Glomerular visceral epithelial cell (primary cell): ENCODE results near the gene GLT1D1.

Experiments used
- DNase-seq: peaks from one replicate; pipeline ENCODE4 v3.0.0-alpha.2; 2016; ENCODE audit errors: extremely low spot score

The GLT1D1 gene

DNA sequence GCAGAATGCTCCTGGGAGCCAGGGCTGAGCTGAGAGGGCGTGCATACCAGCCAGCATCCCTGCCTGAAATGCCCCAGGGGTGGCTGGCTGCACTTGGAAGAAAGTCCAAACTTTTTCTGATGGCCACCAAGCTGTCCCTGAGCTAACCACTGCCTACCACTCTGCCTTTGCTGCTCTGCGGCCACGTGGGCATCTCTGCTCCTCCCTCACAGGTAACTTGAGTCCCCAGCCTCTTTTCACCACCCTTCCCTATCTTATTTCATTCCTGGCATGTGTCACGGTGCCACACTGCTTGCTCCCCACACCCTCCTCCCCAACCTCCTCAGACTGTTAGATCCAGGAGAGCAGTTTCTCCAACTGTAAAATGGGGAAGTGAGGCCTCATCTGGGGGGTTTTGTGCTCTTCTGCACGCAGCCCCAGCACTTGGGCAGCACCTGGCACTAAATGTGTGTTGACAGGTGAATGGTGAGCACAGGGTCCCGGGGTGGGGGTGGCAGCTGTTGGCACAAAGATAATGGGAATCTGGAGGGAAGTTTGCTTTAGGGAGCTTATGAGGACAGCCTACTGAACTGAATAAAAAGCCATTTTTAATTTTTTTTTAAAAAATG lies 113.0 kb downstream of the GLT1D1 start:
- no peak for DNase-seq

DNA sequence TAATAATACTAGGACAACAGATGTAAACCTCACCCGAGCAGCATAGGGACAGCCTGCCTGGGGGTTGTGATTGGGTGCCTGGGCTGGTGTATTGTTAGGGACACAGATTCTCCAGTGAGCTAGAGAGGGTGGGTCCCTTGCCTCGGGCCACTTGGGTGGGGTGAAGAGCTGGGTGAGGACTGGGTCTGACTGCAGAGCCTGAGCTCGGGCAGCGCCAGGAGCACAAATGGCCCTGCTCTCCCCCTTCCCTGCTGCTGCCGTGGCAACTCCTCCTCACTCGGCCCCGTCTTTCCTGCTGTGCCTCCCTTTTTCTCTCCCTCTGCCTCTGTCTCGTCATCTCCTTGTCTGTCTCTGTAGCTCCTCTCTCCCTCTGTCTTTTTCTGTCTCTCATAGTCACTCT lies 115.4 kb downstream of the GLT1D1 start:
- no peak for DNase-seq

DNA sequence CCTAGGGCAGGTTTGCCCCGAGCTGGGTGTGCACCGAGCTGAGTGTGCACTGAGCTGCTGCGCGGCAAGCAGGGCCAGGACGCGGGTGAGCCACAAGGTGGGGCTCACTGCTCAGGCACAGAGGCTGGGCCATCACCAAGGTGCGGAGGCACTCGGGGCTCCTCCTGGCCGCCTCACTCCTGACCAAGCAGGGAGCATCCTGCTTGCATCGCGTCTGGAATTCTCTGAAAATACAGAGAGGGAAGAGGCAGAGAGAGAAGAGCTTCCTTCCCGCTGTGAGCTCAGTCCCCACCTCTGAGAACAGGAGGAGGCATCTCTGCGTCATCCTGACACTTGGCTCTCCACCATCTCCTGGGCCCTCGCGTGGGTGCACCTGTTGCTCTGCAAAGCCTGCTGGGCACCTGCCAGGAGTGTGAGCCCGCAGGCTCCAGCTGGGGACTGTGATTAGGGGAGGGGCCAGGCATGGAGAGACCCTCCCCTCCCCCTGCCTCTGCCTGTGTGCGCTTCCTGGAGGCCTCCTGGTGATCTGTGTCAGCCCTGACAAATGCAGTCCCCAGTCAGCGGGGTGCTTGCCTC lies 116.3 kb downstream of the GLT1D1 start:
- no peak for DNase-seq

DNA sequence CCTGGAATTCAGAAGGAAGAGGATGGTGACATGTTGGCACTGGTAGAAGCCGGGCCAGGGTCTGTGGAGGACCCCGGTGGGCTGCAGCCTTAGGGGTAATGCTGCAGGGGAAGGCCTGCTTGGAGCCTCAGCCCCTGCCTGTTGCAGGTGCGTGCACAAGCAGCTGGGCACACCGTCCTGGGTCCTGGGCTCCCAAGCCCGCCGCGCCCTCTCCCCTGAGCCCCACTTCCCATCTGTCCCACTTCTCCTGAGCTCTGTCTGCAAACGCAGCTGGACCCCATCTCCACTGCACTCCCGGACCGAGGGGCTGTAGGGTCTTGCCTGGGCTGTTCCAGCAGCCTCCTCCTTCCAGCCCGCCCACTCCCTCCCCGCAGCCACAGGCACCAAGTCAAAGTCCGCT lies 116.8 kb downstream of the GLT1D1 start:
- DNase-seq: no peak

DNA sequence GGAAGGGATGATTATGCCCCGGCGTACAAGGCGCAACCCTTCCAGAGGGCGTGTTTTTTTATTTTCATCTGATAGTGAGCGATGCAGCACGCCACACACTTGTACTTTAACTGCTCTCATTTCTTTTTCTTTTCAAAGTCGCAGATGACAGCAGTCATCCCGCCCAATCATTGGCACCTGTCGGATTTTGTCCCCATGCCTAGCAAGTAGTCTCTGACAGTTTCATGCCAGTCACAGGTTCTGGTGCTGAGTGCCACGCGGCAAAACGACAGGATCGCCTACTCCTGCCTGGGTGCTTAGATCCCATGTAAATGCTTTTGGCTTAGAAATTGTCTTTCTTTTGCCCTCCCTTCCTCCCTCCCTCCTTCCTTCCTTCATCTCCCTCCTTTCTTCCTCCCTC lies 117.7 kb downstream of the GLT1D1 start:
- no peak for DNase-seq

DNA sequence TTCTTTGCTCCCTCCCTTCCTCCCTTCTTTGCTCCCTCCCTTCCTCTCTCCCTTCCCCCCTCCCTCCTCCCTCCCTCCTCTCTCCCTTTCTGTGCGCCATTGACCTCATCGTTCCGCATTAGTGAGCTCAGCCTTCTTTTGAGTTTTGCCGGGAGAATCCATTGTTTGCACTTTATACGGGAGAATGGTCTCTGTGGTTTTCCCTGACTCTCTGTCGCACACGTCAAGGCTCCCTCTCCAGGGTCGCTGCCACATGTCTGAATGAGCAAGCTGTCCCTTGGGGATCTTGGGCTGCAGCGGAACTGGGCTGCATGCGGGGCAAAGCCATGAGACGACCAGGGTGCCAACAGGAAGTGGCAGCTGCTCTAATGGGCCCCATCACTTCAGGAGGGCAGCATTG lies 118.5 kb downstream of the GLT1D1 start:
- no peak for DNase-seq

DNA sequence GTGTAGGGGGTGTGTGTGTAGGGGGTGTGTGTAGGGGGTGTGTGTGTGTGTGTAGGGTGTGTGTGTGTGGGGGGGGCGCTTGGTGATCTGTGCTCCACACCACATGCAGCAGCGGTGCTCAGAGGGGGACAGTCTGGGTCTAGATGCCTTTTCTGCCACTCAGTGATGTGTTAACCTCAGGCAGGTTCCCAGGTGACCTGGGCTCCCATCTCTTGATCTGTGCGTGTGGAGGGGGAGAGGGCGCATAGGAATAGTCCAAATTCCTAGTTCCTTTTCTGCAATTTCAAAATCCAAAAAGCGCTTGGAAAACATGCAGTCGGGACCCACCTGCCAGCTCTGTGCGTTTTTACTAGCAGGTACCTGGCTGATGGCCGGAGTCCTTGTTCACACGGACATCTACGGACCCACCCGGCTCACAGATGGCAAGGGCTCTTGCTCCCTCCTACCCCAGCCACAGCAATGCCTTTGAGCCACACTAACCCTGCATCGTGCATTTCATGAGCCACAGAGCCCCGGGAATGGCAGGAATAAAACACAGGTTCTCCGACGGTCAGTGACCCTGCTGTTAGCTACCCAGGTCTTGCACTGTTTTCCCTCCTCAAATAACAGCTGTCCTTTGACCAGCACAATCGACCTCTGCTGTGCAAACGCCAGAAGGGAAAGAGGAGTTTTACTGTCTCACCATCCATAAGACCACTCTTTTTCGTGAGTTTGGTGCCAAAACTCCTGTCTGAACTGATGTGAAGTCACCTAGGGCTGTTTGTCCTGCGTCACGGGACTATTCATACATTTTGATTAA lies 120.8 kb downstream of the GLT1D1 start:
- DNase-seq: no peak

DNA sequence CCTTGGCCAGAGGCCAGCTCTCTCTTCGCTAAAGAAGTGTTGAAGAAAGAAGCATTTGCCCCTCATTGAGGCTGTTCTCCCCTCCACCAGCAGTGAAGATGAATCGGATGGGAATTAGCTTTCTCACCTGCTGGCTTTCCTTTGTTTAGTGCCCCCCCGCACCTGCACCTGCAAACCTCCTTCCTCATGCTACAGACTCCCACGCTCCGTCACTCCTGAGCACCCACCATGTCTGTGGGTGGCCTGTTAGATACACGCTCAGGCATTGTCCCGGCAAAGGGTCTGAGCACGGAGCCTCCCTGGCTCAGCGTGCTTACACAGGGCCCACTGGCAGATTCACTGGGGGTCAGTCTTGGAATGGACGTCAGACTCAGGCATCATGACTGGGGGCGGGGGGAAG lies 121.6 kb downstream of the GLT1D1 start:
- no peak for DNase-seq

DNA sequence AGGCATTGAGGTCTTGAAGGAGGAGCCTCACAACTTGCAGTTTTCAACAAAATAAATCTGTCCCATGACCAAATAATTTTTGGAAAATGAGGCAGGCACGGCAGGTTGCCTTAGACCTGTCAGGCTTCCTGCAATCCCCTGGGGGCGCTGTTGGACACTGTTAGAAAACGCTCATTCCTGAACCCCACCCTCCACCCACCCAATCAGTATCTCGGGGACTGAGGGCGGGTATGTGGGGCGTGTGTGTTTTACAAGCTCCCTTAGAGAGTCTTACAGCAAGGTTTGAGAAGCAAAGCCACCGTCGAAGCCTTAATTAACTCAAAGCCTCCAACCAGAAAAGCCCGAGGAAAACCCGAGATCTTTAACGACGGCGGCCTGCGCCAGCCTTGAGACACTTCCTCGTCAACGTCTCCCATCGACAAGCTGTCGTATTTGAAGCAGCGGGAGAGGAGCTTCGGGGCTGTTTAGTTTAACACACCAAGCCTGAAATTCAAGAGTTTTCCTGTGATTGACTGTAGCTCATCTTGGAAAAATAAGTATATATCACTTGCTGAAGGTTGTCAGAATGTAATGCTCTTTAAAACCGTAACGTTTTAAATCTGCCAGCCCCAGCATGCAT lies 123.0 kb downstream of the GLT1D1 start:
- no peak for DNase-seq

DNA sequence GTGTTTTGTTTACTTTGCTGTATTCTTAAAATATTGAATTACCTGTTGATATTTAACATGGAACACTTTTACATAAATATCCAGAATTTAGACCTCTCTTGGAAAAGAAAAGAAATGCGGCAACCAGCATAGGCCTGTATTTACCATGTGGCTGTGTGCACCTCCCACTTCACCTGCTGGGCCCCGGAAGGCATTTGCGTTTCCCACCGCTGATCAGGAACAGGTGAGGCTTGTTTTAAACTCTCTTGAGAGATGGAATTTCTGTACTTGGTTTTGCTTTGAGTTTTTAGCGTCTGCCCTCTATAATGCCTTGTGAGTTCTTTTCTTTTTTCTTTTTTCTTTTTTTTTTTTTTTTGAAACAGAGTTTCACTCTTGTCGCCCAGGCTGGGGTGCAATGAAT lies 124.2 kb downstream of the GLT1D1 start:
- DNase-seq: no peak

DNA sequence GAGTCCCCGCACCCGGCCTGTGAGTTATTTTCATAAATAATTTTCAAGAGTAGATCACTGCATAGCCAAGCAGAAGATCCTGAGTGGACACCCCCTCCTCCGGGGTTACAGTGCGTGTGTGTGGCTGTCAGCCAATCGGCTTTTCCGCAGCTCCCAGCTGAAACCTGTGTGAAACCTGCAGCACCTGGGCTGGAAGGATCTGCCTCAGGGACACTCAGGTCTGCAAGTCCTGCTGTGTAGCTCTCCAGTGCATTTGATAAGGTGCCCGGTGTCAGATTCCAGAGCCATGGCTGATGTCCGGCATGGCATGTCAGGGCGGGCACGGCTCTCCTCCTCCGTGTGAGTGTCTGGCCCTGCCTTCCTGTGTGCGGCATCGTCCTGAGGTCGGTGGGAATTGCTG lies 124.8 kb downstream of the GLT1D1 start:
- no peak for DNase-seq

DNA sequence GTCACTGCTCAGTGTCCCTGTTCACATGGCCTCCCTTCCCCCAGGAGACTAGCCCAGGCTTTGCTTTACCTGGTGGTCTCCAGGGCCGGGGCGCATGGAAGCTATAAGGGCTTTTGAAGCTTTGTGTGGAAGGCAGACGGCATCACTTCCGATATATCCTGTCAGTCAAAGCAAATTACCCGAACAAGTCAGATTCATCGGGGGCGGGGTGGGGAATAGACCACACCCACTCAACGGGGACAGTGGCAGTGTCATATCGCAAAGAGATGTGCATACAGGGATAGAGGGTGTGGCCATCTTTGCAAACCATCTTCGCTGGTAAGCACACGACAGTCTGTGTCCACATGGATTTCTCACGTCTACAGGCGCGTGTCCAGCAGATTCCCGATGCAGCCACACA lies 127.3 kb downstream of the GLT1D1 start:
- no peak for DNase-seq

DNA sequence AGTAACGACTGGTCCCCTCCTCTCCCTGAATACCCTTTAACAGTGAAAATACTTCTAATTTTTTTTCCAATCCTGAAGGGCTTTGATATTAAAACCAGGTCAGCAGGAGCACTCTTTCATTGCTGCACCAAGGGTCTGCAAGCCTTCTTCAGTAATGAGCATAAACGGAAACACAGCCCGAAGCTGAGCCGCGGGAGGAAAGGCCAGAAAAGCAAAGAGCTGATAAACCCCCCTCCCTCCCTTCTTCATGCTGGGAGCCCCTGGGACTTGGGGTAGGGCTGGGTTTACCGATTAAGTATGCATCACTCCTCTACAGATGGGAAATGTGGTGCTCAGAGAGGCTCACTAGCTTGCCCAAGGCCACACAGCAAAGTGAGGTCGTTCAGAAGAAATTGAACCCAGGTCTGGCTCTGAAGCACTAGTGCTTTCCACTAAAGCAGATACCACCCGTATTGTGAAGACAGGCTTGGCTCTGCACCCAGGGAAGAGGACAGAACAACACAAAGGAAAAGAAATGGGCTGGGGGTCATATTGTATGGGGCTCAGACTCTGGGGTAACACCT lies 128.8 kb downstream of the GLT1D1 start:
- no peak for DNase-seq

DNA sequence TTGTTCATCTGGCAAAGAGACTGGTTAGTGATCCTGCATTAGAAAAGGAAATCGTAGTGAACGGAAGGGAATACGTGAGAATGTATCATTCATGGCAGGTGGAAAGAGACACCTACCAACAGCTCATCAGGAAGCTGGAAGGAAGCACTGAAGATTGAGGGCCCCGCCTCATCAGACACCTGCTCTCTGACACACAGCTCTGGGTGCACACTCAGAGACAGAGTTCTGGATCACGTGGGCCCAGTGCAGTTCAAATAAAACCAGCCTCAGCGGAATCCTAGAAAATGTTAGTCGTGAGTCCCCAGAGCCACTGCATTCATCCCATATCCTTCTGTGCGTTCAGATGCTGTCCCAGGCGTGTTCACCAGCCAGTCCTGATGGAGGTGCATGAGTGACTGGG lies 129.7 kb downstream of the GLT1D1 start:
- DNase-seq: no peak

DNA sequence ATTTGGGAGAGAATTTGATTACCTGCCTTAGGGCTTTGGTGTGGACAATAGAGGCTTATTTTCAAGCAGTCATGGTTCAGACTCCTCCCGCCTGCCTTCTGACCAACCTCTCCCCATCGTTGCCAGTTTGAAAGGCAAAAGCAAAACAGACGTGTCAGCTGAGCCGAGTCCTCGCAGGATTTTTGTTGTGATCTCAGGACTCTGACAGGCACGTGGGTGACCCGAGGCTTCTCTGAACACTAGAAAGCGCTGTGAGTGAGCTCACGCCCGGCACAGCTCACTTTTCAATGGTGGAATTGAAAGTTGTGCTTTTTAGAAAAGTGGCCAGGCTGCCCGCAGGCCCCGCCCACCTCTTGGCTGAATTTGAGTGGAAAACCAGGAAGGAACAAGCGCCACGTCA lies 130.1 kb downstream of the GLT1D1 start:
- DNase-seq: no peak

DNA sequence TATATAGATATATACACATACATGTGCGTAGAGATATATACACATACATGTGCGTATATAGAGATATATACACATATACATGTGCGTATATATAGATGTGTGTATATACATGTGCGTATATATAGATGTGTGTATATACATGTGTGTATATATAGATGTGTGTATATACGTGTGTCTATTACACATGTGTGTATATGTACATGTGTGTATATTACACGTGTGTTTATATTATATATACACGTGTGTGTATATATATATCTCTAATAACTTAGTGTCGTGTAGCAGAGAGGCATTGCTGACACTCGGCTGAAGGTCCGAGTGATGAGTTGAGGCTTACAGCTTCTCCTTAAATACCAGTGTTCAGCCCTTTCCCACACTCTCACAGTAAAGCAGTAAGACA lies 133.7 kb downstream of the GLT1D1 start:
- no peak for DNase-seq

DNA sequence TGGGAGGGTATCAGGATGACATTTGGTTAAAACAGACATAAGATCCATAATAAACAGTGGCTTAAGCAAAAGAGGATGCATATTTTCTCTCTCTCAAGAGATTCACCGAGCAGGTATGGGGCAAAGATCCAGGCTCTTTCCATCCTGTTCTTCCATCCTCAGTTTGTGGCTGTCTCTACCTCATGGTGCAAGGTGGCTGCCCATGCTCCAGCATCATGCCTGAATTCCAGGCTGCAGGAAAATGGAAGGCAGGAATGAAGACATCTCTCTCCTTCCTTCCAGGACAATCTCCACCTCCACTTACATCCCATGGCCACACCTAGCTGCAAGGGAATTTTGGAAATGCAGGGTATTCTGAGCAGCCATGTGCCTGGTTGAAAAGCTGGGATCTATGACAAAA lies 136.0 kb downstream of the GLT1D1 start:
- no peak for DNase-seq

DNA sequence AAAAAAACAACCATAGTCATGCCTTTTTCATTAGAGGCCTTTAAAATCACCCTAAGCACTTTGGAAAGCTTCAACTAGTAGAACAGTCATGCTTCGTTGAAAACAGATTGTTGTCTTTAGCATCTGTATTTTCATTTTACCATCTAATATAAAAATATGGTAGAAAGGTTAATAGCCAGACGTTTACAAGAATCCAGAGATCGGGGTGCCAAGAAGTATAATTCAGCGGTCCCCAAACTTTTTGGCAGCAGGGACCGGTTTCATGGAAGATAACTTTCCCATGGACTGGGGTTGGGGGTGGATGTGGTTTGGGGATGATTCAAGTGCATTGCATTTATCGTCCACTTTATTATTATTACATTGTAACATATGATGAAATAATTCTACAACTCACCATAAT lies 138.4 kb downstream of the GLT1D1 start:
- no peak for DNase-seq

DNA sequence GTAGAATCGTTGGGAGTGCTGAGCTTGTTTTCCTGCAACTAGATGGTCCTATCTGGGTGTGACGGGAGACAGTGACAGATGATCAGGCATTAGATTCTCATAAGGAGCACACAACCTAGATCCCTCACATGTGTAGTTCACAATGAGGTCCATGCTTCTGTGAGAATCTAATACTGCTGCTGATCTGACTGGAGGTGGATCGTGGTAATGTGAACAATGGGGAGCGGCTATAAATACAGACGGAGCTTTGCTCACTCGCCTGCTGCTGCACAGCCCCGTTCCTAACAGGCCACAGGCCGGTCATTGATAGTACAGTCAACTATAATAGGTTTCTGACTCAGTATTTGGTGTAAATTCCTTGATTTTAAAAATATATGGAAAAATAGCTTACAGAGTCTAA lies 138.8 kb downstream of the GLT1D1 start:
- DNase-seq: no peak

DNA sequence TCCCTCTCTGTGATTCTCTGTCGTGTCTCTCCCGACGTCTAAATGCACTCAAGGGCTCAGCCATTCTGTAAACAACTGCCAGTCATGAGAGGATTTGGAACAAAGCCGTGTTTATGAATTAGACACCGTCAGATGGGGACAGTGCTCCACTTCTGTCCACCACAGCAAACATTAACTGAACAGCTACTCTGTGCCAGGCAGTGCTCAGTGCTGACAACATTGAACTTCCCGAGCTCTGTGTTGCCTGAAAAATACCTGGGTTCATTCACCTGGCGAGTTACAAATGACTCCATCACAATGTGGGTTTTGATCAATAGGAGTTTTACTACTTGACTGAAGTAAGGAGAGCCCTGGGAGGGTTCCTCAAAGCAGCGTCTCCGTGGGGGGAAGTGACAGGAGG lies 139.3 kb downstream of the GLT1D1 start:
- DNase-seq: no peak

DNA sequence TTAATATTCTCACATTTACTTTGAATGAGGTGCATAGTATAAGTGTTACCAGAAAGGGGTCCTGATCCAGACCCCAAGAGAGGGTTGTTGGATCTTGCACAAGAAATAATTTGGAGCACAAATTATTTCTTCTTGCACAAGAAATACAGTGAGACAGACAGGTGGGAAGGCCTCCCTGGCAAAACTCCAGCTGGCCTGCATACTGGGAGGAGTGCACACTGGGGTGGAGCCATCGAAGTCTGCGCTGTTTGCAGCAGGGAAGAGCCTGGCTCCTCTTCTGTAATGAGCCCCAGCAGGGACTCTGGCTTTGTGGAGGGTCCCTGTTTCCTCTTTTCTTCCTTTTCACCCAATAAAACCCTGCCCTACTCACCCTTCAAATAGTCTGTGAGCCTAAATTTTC lies 141.6 kb downstream of the GLT1D1 start:
- DNase-seq: no peak

DNA sequence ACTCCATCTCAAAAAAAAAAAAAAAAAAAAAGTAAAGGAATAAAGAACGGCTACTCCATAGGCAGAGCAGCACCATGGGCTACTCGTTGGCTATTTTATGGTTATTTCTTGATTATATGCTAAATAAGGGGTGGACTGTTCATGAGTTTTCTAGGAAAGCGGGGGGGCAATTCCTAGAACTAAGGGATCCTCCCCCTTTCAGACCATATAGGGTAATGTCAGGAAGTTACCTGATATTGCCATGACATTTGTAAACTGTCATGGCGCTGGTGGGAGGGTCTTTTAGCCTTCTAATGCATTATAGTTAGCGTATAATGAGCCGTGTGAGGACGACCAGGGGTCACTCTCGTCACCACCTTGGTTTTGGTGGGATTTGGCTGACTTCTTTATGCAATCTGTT lies 142.3 kb downstream of the GLT1D1 start:
- DNase-seq: no peak

DNA sequence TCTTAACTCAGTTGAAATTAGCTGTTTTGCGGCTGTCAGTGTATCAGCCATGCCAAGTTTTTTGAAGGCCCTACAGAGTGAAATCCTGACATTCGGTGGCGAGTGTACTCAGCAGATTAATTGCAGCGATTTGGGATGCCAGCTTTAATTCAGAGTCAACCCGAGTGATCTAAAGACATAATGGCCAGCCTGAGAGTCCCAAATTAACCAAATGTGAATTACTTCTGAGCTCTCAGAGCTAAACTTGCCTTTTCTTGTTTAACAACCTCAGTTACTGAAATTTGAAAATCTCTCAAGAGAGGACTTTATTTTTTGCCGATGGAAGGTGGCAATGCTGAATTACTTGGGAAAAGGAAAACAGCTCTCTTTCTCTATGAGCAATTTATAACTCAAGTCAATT lies 148.5 kb downstream of the GLT1D1 start:
- no peak for DNase-seq
